HepG2 (cell line): Measurements from ENCODE around the gene FN1. TPM values are rescaled to one million over a fixed set of nuclear protein-coding genes. Genes with fewer than 3 reads are reported as not detected.
A peak's percentile ranks its signal among the peaks of the same experiment; 100 is the strongest.

Source experiments
- BORCS8-MEF2B ChIP-seq: sonication (generic); formaldehyde crosslinking; IDR thresholded peaks from 2 replicates; pipeline ENCODE4 v1.8.0; 2022; ENCODE audit warnings: mild to moderate bottlenecking, missing genetic modification reagents
- FOXJ3 ChIP-seq: sonication (generic); formaldehyde crosslinking; IDR thresholded peaks from 2 replicates; pipeline ENCODE4 v1.4.0; 2020; ENCODE audit warnings: missing genetic modification reagents, mild to moderate bottlenecking, borderline replicate concordance
- GMEB2 ChIP-seq: IDR thresholded peaks from 2 replicates; pipeline ENCODE4 v1.6.1; 2016; ENCODE audit warnings: missing biosample characterization, missing genetic modification reagents, low read depth
- KLF12 ChIP-seq: sonication (generic); formaldehyde crosslinking; IDR thresholded peaks from 2 replicates; pipeline ENCODE4 v1.4.0; 2020; ENCODE audit warnings: missing genetic modification reagents, borderline replicate concordance
- KMT2A ChIP-seq: sonication (generic); formaldehyde crosslinking; IDR thresholded peaks from 2 replicates; pipeline ENCODE4 v1.4.0; 2020; ENCODE audit warnings: missing genetic modification reagents
- MZF1 ChIP-seq: sonication (generic); formaldehyde crosslinking; IDR thresholded peaks from 2 replicates; pipeline ENCODE4 v1.8.1; 2023; ENCODE audit warnings: mild to moderate bottlenecking, missing genetic modification reagents, borderline replicate concordance
- SIN3A ChIP-seq: IDR thresholded peaks from 2 replicates; pipeline ENCODE4 v1.6.1; 2011; ENCODE audit warnings: low read depth, mild to moderate bottlenecking, control low read depth, low read length, borderline replicate concordance
- SKI ChIP-seq: fragments of 450-650 bp; IDR thresholded peaks from one replicate; pipeline ENCODE4 v1.6.1; 2018; ENCODE audit warnings: mild to moderate bottlenecking; ENCODE audit not compliant: partially characterized antibody
- TAF15 ChIP-seq: fragments of 200-400 bp; formaldehyde crosslinking; IDR thresholded peaks from one replicate; pipeline ENCODE4 v1.6.1; 2018; ENCODE audit warnings: mild to moderate bottlenecking, low read depth, low read length; ENCODE audit not compliant: poor library complexity, severe bottlenecking
- TARDBP ChIP-seq: sonication (generic); formaldehyde crosslinking; IDR thresholded peaks from 2 replicates; pipeline ENCODE4 v1.8.0; 2022; ENCODE audit warnings: mild to moderate bottlenecking, missing genetic modification reagents
- TOPORS ChIP-seq: sonication (generic); formaldehyde crosslinking; IDR thresholded peaks from 2 replicates; pipeline ENCODE4 v1.8.0; 2023; ENCODE audit warnings: mild to moderate bottlenecking, missing genetic modification reagents
- ZBTB7A ChIP-seq: sonication (generic); formaldehyde crosslinking; IDR thresholded peaks from 2 replicates; pipeline ENCODE4 v1.8.0; 2022; ENCODE audit warnings: mild to moderate bottlenecking, missing genetic modification reagents
- ZFY ChIP-seq: sonication (generic); formaldehyde crosslinking; IDR thresholded peaks from 2 replicates; pipeline ENCODE4 v1.4.0; 2020; ENCODE audit warnings: missing genetic modification reagents
- ZNF225 ChIP-seq: sonication (generic); formaldehyde crosslinking; IDR thresholded peaks from 2 replicates; pipeline ENCODE4 v1.4.0; 2020; ENCODE audit warnings: mild to moderate bottlenecking, missing genetic modification reagents
- ZNF260 ChIP-seq: sonication (generic); formaldehyde crosslinking; IDR thresholded peaks from 2 replicates; pipeline ENCODE4 v1.4.0; 2020; ENCODE audit warnings: missing genetic modification reagents, low read depth, mild to moderate bottlenecking, borderline replicate concordance
- ZNF556 ChIP-seq: sonication (generic); formaldehyde crosslinking; IDR thresholded peaks from 2 replicates; pipeline ENCODE4 v1.4.0; 2020; ENCODE audit warnings: mild to moderate bottlenecking, missing genetic modification reagents, borderline replicate concordance
- ZNF558 ChIP-seq: sonication (generic); formaldehyde crosslinking; IDR thresholded peaks from 2 replicates; pipeline ENCODE4 v1.9.0; 2022; ENCODE audit warnings: mild to moderate bottlenecking, missing genetic modification reagents, borderline replicate concordance
- ZNF614 ChIP-seq: IDR thresholded peaks from 2 replicates; pipeline ENCODE4 v1.6.1; 2018; ENCODE audit warnings: missing biosample characterization, missing genetic modification reagents, inconsistent platforms, borderline replicate concordance
- polyA plus RNA-seq, 8 experiments: library from polyadenylated mRNA; depleted of rRNA in 3 of 8; stranded (reverse) in 7 of 8; unstranded in 1 of 8; fragments of >200 nt; fragmentation: Illumina TruSeq in 4 of 8; extraction: Trizol in 4 of 8; gene quantifications; 2 replicates each; pipeline versions ENCODE4 v1.2.1 to v1.2.3, GENCODE V29; 2011 to 2016; ENCODE audit warnings: low read depth in 4 of 8, missing spikeins in 1 of 8, mixed read lengths in 1 of 8; ENCODE audit not compliant: insufficient read depth in 1 of 8
- total RNA-seq, 5 experiments: library from RNA; depleted of rRNA; stranded (reverse); fragments of >200 nt; fragmentation: Illumina TruSeq; extraction: Trizol; gene quantifications; 2 replicates each; pipeline ENCODE4 v1.2.3, GENCODE V29; 2016; ENCODE audit warnings: low read depth in 1 of 5
- TF ChIP-seq, protein P1 (sequence below): sonication (generic); formaldehyde crosslinking; IDR thresholded peaks from 2 replicates; pipeline ENCODE4 v1.4.0; 2020; ENCODE audit warnings: mild to moderate bottlenecking, missing genetic modification reagents
- TF ChIP-seq, protein P2 (sequence below): sonication (generic); formaldehyde crosslinking; IDR thresholded peaks from 2 replicates; pipeline ENCODE4 v1.4.0; 2020; ENCODE audit warnings: missing genetic modification reagents
- TF ChIP-seq, protein P3 (sequence below): conservative IDR thresholded peaks from 2 replicates; pipeline ENCODE4 v1.6.1; 2018; ENCODE audit warnings: missing genetic modification reagents
- TF ChIP-seq, protein P4 (sequence below): IDR thresholded peaks from 2 replicates; pipeline ENCODE4 v1.6.1; 2018; ENCODE audit warnings: missing genetic modification reagents
- TF ChIP-seq, protein P5 (sequence below): sonication (generic); formaldehyde crosslinking; IDR thresholded peaks from 2 replicates; pipeline ENCODE4 v1.8.1; 2023; ENCODE audit warnings: mild to moderate bottlenecking, missing genetic modification reagents

FN1 gene
- total and polyA plus RNA-seq, 2 of the 13 experiments (the other 11 are each of a cell fraction or from before 2014, with no cell fraction given): 1,847 to 6,471 TPM

DNA sequence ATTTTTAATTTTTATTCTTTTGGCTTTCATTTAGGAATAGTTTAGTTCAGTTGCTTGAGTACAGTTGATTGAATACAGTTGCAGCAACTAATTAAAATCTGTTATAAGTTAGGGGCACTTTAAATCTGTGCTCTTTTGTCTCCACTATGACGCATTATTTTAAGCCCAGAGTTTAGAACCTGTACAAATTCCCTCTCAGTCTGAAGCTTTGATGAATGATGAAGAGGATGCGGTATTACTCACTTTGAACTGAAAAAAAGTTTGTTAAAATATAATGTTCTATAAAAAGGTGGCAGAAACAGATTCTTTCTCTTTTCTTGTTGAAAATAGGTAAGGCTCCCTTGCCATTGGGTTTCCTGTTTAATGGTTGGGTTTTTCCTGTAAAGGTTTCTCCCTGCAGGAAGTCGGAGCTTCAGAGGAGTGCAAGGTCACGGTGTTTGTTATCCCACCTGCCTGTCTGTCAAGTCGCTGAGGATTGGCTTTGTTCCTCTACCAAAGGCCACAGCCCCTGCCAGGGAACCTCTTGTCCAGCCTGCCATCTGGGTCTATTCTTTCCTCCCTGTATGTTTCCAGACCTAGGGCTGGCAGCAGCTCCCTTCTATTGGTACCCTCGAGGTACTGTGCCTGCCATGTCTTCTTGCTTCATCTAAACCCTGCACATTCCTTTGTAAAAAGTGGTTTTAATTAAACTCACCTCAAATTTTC, 43.8 kb upstream of the FN1 start (continued):
- TF ChIP-seq, protein P1, sequence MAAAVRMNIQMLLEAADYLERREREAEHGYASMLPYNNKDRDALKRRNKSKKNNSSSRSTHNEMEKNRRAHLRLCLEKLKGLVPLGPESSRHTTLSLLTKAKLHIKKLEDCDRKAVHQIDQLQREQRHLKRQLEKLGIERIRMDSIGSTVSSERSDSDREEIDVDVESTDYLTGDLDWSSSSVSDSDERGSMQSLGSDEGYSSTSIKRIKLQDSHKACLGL (CRISPR knock-in tag): no peak
- TF ChIP-seq MZF1 (CRISPR knock-in tag) (no peak), KMT2A (CRISPR knock-in tag) (no peak; the same call in 1 of the 2 replicates), TAF15 (no peak), ZFY (CRISPR knock-in tag) (0 out of 2 replicates have a peak, but pooled peaks have one; percentile 14), FOXJ3 (CRISPR knock-in tag) (no peak), KLF12 (CRISPR knock-in tag) (no peak), TOPORS (no peak), ZNF614 (CRISPR knock-in tag) (peak; percentile 86), ZNF225 (CRISPR knock-in tag) (no peak), SKI (no peak), ZNF556 (CRISPR knock-in tag) (peak; percentile 76; the same call in 1 of the 2 replicates), ZBTB7A (no peak), TARDBP (CRISPR knock-in tag) (peak; percentile 19; the same call in 1 of the 2 replicates), SIN3A (no peak), GMEB2 (no peak), BORCS8-MEF2B (CRISPR knock-in tag) (no peak), ZNF558 (CRISPR knock-in tag) (no peak; the same call in 1 of the 2 replicates), ZNF260 (no peak)
- TF ChIP-seq, protein P2, sequence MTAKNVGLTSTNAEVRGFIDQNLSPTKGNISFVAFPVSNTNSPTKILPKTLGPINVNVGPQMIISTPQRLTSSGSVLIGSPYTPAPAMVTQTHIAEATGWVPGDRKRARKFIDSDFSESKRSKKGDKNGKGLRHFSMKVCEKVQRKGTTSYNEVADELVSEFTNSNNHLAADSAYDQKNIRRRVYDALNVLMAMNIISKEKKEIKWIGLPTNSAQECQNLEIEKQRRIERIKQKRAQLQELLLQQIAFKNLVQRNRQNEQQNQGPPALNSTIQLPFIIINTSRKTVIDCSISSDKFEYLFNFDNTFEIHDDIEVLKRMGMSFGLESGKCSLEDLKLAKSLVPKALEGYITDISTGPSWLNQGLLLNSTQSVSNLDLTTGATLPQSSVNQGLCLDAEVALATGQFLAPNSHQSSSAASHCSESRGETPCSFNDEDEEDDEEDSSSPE (CRISPR knock-in tag): peak; percentile 45; the same call in 1 of the 2 replicates
- TF ChIP-seq, protein P3, sequence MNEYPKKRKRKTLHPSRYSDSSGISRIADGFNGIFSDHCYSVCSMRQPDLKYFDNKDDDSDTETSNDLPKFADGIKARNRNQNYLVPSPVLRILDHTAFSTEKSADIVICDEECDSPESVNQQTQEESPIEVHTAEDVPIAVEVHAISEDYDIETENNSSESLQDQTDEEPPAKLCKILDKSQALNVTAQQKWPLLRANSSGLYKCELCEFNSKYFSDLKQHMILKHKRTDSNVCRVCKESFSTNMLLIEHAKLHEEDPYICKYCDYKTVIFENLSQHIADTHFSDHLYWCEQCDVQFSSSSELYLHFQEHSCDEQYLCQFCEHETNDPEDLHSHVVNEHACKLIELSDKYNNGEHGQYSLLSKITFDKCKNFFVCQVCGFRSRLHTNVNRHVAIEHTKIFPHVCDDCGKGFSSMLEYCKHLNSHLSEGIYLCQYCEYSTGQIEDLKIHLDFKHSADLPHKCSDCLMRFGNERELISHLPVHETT (CRISPR knock-in tag): no peak
- TF ChIP-seq, protein P4, sequence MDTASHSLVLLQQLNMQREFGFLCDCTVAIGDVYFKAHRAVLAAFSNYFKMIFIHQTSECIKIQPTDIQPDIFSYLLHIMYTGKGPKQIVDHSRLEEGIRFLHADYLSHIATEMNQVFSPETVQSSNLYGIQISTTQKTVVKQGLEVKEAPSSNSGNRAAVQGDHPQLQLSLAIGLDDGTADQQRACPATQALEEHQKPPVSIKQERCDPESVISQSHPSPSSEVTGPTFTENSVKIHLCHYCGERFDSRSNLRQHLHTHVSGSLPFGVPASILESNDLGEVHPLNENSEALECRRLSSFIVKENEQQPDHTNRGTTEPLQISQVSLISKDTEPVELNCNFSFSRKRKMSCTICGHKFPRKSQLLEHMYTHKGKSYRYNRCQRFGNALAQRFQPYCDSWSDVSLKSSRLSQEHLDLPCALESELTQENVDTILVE: no peak
- TF ChIP-seq, protein P5, sequence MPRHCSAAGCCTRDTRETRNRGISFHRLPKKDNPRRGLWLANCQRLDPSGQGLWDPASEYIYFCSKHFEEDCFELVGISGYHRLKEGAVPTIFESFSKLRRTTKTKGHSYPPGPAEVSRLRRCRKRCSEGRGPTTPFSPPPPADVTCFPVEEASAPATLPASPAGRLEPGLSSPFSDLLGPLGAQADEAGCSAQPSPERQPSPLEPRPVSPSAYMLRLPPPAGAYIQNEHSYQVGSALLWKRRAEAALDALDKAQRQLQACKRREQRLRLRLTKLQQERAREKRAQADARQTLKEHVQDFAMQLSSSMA (CRISPR knock-in tag): no peak
